Stimulated activated CD4-positive, alpha-beta T cell treated with anti-CD3 and anti-CD28 coated beads, Interleukin-15, amount 100 ng/mL, for 48 hours (primary cell): ENCODE data around the gene FSTL4.

ENCODE experiments used
- DNase-seq, 2 donors: peaks; one replicate each; pipeline ENCODE4 v3.0.0-alpha.2; 2020; ENCODE audit warnings: low read depth in 2 of 2

The FSTL4 gene

GRCh38 chr5:133428072-133428660 is 184.2 kb downstream of the FSTL4 start:
- DNase-seq = no peak

DNA sequence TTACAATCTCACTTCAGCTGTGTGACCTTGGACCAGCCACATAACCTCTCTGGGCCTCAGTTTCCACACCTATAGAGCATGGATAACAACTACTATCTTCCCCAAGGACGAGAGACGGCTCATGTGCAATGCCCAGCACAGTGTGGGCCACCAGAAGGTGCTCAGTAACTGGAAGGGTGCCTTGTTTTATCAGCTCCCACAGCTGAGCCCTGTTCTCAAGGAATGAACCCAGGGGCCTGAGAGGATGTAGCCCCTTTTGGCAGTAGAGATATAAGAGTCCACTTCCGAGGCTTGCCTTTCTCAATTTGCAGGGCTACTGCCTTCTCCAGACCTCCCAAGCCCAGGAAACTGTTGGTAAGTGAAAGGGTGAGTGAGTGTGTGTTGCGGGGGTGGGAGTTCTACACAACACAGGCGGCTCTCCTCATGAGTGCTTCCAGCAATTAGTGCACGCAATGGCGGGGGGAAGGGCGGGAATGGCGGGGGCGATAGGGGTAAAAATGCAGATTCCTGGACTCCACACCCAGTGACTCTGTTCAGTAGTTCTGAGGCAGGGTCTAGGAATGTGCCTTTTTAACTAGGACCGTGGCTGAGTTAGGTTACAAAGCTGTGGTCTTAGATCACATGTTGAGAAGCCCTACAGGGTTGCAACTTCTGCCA is 185.1 kb downstream of the FSTL4 start:
- DNase-seq = no peak

DNA sequence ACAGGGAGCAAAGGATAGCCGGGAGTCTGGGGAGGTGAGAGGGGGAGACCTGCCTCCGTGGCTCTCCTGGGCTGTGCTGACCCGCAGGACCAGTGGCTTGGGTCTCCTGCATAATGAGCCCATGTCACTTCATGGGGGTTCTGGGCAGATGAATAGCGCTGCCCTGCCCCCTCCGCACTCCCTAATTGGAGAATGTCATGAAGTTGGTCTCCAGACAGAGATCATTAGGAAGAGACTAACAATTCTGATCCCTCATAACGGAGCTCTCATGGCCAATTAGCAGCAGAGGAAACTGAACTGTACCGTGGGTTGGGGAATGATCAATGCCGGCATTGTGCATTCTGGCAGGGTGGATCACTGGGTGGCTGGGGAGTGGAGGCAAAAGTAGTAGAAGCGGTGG is 186.1 kb downstream of the FSTL4 start:
- DNase-seq = no peak

- no peak for DNase-seq
Measured at GRCh38 chr5:133425764-133426163, 186.6 kb downstream of the FSTL4 start.

DNA sequence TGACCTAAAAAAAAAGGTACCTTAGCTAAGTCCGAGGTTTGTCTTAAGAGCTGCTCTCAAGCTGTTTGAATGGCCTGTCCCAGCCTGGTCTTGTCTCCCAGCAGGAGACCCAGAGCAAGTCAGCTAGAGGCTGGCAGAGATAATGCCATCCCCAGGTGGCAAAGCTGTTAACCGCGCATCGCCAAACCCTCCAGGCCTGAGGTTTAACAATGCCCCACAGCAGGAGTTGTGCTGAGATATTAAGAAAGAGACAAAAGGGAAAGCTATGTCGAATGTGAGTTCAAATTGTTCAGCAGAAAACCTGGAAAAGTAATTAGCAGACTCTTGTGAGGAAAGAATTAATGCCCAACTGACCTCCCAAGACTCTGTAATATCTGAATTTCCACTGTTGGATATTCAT is 187.1 kb downstream of the FSTL4 start:
- DNase-seq = no peak

- peak; percentile 47 to 57 for DNase-seq
Measured at GRCh38 chr5:133423618-133424282, 188.6 kb downstream of the FSTL4 start.

DNA sequence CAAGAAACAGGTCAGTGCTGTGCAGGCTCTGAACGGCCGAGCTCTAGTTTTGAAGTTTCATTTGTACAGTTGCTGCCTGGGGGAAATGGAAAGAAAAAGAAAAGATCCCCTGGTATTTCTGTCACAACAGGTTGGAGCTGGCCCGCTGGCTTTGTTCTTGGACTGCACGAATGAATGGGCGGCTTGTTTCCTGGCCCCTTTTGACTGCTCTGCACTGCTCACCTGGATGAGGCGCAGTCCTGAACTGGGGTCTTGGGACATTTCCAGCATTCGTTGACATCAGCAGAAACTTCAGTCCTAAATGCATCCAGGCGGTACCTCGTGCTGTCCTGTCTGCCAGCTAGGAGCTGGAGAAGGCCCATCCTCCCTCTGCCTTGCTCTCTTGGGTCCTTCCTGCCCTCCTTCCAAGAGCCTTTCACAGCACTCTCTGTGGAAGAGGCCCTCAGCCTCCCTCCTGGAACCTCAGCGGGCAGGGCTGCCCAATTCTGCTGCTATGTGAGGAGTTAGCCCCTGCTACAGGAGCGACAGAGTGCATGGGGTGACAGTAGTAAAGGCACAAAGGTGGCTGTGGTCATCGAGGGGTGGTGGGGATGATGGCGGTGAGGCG is 189.2 kb downstream of the FSTL4 start:
- DNase-seq = no peak

DNA sequence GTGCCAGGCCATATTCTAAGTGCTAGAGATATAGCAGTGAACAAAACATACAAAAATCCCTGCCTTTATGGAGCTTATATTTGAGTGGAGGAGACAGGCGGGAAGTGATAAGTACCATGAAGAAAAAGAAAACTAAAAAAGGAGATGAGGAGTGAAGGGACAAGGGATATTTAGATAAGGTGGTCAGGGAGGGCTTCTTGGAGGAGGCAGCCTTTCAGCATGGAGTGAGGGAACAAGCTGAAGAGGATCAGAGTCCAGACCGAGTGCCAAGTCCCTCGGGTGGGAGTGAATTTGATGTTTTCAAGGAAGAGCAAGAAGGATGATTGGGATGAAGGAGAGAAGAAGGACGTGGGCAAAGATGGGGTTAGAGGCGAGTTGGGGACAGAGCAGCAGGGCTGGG is 190.5 kb downstream of the FSTL4 start:
- DNase-seq = no peak

GRCh38 chr5:133421394-133421793 is 190.9 kb downstream of the FSTL4 start:
- peak in 1 of 2 donors; percentile 18 for DNase-seq

GRCh38 chr5:133420440-133421301 is 191.7 kb downstream of the FSTL4 start:
- DNase-seq = no peak

GRCh38 chr5:133415906-133416305 is 196.4 kb downstream of the FSTL4 start:
- DNase-seq = no peak

DNA sequence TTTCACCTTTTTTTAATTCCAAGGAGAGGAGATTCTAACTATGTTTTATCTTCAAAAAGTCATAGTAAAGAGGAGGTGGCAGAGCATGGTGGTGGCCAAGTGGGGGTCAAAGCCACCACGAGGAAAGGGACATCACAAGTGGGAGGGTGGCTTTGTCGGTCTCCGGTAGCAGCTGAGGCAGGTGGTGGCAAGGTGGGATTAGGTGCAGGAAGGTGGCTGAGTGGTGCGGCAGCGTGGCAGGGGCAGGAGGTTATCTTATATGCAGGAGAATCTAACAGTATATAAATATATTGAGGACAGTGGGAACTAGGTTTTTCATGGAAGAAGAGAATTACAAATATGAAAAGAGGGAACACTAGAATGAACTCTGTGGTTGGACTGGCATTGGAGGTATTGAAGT is 196.8 kb downstream of the FSTL4 start:
- DNase-seq = no peak

- no peak for DNase-seq
Measured at GRCh38 chr5:133412661-133413060, 199.7 kb downstream of the FSTL4 start.

GRCh38 chr5:133410335-133410828 is 202.0 kb downstream of the FSTL4 start:
- no peak for DNase-seq

DNA sequence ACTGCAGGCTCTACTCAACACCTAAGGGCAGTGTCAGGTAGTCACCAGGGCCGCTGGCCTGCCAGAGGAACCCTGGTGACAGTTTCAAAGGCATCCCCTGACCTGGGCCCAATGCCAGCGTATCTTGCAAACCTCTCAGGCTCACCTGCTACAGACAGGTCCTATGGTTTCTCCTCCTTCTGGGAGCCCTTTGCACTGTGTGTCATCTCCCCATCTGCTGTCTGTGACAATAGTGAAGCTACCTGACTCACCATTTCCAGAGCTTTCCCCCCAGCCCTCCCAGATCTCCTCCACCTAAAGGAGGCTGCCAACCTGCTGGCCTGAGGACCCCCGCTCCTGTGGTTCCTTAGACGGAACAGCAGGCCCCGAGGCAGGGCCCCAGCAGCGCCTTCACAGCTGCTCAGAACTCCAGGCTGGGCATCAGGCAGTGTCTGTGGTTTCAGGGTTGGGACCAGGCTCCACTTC is 203.1 kb downstream of the FSTL4 start:
- DNase-seq = no peak

DNA sequence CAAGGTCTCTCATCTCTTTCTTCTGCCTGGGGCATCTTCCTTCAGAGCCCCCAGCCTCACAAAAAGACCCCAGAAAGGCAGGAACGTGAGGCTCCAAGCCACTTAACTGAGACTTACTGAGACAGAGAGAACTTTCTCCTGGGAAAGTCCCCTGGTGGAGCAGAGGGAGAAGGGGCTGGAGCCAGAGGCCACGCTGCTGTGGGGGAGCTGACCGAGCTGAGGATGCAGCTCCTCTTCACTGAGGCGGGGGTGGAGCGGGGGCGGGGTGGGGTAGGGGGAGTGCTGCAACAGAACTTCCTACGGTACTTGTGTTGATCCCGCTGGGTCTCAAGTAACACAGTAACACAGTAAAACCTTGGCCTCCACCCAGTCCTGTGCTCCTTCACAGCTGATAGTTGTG is 204.0 kb downstream of the FSTL4 start:
- DNase-seq = no peak

DNA sequence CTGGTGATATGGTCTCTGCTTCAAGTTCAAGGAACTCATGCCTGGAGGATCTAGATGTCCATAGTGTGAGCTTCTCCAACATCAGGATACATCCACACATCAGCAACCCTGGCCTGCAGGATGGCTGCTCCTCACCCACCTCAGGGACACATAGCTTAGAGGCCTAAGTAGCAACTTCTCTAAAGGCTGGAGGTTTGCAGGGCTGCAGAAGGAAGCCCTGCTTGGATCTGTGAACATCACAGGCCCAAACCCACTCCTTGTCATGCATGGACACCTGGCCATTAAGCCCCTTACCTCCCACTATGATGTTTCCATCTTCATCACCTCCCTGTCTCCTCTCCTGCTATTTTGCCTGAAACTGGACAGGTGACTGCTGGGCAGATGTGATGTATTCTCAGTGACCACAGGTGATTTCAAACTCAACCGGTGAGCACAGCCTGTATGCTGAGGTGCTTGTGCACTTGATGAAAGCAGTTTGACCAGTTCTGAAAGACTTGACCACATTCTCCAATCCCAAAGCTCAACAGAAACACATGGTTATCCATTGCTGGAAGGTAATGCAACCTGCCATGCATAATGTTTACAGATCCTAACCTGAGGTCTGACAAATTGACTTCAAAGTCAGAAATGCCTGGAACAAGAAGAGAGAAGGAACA is 205.2 kb downstream of the FSTL4 start:
- no peak for DNase-seq

DNA sequence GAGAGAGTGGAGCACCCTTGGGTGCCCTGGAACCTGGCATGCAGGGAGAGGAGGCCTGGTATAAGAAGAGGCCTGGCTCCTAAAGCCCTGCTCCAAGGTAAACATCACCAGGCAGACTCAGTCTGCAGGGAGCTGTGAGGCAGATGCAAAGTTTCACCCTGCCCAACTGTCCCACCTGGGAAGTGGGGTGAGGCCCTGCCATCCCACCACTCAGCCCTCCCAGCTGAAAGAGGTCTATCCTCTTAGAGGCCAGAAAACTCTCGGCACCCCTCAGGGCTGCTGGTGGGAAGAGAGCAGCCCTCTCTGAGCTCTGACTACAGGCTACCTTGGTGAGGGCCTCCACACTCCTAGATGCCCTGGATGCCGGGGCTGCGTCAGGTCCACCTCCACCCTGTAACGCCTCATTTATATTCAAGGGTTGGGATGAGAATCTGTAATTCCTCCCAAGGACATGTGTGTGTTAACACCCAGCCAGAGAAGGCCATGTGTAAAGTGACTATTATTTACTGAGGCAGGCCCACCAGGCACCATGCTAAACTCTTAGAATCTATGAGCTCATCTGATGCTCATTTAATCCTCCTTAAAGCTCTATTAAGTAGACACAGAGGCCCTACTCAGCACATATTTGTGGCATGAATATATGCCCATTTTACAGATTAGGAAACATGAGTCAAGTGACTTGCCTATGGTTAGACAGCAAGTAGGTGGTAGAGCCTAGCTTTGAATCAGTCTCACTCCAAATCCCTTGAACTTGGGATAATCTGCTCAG is 205.9 kb downstream of the FSTL4 start:
- no peak for DNase-seq

DNA sequence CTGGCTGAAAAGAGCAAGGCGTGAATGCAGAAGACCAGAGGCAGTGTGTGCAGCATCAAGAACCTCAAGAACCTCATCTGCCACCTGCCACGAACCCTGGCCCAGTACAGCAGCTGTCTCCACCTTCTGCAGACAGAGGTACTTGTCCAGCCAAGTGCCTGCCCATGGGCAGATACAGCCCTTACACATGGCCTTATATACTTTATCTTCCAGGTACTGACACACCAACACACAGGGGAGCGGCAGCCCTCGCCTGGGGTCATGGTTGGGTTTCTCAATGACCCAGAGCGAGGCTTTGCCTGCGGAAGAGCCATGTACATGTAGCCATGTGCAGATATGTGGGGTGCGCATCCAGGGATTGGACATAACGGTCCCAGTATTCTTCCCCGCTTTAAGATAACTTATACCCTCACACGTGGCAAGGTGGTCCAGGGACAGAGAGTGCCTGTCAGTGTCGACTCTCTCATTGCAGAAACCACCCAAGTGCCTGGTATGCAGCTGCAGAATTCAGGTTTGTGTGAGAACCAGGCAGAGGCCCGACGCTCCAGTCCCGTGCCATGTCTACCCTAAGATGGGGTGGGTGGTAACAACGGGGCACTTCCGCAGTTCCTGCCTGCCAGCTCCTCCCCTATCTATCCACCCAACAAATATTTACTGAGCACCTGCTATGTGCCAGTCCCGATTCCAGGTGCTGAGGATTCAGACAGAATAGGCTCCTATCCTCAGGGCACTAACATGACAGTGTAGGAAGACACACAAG is 206.9 kb downstream of the FSTL4 start:
- no peak for DNase-seq

GRCh38 chr5:133404724-133405123 is 207.6 kb downstream of the FSTL4 start:
- no peak for DNase-seq
